Astrocyte of the cerebellum (primary cell): ENCODE data around the gene HOXC9.

Source experiments
- DNase-seq: peaks from one replicate; pipeline ENCODE4 v3.0.0-alpha.2; 2011; ENCODE audit warnings: low read depth
- H3K4me3 ChIP-seq: 2 replicates; pipeline ENCODE4 v1.5.1; 2011; ENCODE audit warnings: mild to moderate bottlenecking, low read depth, low read length, moderate library complexity
- in situ Hi-C: cut with HindIII; loops from 2 replicates; pipeline ENCODE4 v1.10.0; 2017; ENCODE audit warnings: low sequenced_read_pairs
- TF ChIP-seq, protein P1 (sequence below): IDR thresholded peaks from 2 replicates; pipeline ENCODE4 v1.5.1; 2012; ENCODE audit warnings: low read length, low read depth, moderate library complexity, mild to moderate bottlenecking; ENCODE audit errors: missing control alignments

The HOXC9 gene

DNA sequence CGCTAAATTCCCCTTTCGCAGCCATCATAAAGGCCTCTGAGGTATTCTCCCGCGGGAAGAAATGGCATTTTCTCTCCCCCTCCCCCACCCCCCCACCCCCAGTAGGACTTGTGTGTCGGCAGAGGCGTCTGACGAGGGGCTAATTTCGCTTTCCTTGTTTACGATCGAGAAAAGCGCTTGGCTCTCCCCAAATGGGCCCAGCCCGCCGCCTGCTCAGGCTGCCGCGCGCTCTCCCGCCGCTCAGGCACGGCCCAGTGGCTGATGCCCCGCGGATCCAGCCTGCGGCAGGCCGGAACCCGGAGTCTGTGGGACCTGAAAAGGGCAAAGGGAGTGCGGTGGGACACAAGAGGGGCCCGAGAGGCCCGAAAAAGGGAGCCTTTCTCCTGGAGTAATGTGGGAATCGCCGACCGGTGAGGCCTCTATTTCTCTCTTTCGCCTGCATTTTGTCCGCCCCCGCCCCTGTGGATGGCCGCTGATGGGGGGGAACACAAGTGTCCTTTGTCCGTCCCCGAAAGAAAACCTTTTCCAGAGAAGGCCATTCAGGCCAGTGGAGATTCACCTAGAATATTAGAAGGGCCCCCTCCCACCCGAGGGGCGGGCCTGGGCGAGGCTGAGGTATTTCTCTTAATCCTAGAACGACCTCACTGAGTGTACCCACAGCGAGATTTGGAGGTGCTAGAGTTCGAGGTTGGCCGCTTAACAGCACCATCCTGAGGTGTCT, 19.3 kb downstream of the HOXC9 start:
- no peak overlapping the region for H3K4me3 ChIP-seq

DNA sequence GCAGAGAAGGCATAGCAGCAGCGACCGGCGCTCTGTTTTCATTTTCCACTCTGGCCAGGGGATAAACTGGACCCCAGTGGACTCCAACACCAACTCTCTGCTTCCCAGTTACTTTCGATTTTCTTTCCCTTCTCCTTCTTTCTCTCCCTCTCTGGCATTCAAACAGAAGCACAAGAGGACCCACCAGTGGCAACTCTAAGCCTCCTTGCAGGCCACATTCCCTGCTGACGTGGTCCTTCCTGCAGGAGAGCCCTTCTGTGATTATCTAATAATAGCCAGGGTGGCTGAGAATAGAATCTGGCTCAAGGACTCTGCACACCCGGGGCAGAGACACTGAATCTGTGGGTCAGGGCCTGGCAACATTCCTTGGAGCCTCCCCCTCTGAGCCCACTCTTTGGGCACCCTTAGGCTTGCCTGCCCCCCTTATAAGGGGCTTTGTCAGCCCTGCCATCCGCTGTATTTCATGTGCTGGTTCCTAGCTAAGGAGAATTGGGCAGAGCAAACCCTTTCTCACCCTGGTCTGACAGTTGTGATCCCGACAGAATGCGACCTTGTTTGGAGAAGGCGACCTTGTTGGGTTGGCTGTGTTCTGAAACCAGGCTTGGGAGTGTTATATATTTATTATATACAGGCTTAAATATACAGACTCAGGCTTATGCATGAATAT, 20.1 kb downstream of the HOXC9 start:
- TF ChIP-seq, protein P1, sequence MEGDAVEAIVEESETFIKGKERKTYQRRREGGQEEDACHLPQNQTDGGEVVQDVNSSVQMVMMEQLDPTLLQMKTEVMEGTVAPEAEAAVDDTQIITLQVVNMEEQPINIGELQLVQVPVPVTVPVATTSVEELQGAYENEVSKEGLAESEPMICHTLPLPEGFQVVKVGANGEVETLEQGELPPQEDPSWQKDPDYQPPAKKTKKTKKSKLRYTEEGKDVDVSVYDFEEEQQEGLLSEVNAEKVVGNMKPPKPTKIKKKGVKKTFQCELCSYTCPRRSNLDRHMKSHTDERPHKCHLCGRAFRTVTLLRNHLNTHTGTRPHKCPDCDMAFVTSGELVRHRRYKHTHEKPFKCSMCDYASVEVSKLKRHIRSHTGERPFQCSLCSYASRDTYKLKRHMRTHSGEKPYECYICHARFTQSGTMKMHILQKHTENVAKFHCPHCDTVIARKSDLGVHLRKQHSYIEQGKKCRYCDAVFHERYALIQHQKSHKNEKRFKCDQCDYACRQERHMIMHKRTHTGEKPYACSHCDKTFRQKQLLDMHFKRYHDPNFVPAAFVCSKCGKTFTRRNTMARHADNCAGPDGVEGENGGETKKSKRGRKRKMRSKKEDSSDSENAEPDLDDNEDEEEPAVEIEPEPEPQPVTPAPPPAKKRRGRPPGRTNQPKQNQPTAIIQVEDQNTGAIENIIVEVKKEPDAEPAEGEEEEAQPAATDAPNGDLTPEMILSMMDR, result no peak
- in situ Hi-C loops, result no loop called here
- no peak for DNase-seq
- H3K4me3 ChIP-seq, result no peak overlapping the region

More for the DNA sequence above, 19.3 kb downstream of the HOXC9 start:
- in situ Hi-C loops, result no loop called here
- TF ChIP-seq, protein P1, result no peak
- no peak for DNase-seq

DNA sequence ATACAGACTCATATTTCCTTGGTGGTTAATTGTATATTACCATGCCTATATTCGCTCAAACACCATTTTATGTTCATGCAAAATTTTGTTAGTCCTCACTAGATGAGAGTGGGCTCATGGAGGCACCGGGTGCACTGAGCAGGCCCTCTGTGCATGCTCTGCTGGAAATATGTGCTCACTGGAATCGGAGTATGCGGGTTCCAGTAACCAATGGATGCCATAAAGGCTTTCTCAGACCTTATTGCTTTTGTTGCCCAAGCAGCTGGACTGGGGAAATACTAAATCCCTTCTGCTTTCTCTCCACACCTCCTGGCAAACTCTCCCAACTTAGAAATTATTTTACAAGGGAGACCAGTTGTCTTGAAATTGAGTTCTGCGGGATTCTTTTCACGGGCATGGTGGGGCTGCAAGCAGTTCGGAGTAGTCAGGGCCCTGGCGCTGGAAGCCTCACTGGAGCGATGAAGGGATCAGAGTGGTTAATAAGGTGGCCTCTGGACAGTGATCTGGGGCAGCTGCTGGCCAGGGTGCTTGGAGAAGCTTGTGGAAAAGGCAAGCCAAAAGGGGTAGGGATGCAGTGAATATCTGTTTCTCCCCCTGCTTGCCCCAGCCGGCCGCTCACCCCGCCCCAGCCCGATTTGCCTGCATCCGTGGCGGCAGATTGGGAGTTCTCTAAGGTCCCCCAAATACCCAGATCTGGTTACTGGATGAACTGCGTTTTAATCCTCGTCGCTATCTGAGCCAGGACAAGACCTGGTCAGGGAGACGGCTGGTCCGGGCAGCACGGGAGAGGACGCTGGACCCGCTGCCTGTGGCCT, 20.8 kb downstream of the HOXC9 start:
- in situ Hi-C loops, result no loop called here

DNA sequence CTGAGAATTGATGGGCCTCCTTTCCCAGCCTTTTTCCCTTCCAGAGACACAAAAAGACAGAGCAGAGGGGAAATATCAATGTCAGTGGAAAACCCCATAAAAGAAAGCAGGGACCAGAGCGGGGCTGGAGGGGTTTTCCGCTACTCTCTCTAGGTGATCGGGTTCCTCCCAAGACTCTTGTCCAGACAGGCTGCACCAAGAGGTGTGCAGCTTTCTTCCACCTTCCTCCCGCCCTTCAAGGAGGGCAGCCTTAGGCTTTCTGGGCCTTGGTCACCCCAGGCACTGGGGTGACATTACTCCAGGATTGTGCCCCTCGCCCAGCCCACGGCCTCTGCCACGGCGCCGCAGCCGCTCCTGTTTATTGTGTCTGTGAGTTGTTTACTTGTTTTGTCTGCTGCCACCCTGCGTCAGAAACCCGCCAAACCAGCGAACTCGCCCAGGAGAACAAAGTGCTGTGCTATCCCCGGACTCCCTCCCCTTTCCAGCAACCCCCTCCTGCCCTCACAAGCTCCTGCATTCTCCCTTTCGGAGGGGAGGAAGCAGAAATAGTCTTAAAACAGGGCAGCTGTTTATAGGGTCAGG, 21.6 kb downstream of the HOXC9 start:
- H3K4me3 ChIP-seq, result no peak overlapping the region
- in situ Hi-C loops, result no loop called here
- TF ChIP-seq, protein P1, result no peak
- no peak for DNase-seq

More for the DNA sequence above, 20.8 kb downstream of the HOXC9 start:
- no peak for DNase-seq
- TF ChIP-seq, protein P1, result no peak
- no peak overlapping the region for H3K4me3 ChIP-seq

DNA sequence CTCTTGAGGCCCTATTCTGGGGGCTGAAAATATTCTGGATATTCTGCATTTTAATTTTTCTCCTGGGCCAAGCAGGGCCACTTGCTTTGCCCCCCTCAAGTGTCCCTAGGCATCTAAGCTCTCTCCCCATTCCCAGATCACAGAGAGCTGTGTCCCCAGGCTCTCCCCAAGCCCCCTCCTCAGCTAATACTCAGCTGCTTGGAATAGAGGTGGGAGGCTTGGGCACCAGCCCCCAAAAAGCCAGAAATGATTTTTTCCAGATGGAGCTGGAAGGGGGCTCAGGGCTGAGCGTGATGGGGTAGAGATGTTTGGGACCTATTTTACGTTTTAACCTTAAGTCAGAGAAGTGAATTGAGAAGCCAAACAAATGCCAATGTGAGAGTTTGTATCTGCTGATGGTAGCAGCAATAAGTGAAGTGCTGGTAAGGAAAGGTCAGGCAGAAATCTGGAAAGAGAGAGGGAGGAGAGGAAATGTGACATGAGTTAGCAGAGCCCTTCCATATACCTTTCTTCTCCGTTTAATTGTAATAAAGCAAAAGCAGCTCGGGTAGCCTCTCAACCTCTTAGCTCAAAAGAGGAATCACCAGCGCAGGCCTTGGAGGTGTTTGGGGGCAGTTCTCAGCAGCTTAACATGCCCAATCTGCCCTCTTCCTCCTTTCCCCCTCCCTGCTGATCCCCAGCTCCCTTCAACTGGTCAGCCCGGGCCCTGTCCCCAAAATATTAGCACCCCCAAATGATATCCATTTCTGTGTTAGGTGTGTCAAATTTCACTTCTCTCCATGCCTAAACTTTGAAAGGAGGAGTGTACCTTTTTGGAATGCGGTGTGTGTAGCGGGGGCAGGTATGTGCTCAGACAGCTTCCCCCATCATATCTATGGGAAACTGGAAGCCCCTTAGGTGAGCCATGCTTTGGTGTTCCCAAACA, 23.3 kb downstream of the HOXC9 start:
- DNase-seq, result no peak
- TF ChIP-seq, protein P1, result no peak
- in situ Hi-C loops, result no loop called here
- H3K4me3 ChIP-seq, result no peak overlapping the region

DNA sequence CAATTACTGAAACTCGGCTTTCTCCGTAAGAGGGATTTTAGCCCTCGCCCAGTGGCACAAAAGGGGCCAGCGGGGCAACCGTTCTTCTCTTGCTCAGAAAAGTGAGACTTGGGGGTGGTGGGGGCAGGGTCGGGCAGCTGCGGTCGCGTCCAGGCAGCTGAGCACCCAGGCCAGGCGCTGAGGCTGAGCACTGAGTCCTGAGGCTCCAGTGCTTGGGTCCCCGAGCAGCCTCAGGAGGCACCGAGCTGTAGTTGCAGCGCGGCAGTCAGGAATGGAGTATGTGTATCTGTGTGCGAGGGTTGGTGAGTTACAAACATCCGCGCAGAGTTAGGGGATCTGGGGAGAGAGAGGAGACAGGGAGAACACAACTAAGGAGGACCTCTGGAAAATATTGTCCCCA, 24.2 kb downstream of the HOXC9 start:
- DNase-seq, result no peak

More for the DNA sequence above, 24.2 kb downstream of the HOXC9 start:
- TF ChIP-seq, protein P1, result no peak
- H3K4me3 ChIP-seq, result no peak overlapping the region
- in situ Hi-C loops, result no loop called here
